IPS DF 4.7 (cell line): Measurements from ENCODE around the gene BMERB1.
"Not testable (repeated sequence)": the region's sequence is repeated elsewhere in the genome, so short reads cannot be mapped to it uniquely, and the experiment has no call there.

Experiments
- DNase-seq: peaks from one replicate; pipeline ENCODE4 v3.0.0-alpha.2; 2013; ENCODE audit warnings: low spot score; ENCODE audit errors: extremely low read depth

The BMERB1 gene

GRCh38 chr16:15425861-15426260 is 8.5 kb upstream of the BMERB1 start:
- DNase-seq = no peak

GRCh38 chr16:15426796-15427195 is 7.6 kb upstream of the BMERB1 start:
- no peak for DNase-seq

- DNase-seq = no peak
Observed at GRCh38 chr16:15427648-15428239, 6.6 kb upstream of the BMERB1 start.

GRCh38 chr16:15430884-15431283 is 3.5 kb upstream of the BMERB1 start:
- not testable (repeated sequence) for DNase-seq

- no peak for DNase-seq
Observed at GRCh38 chr16:15434079-15434424, 336 bp upstream of the BMERB1 start.

- no peak for DNase-seq
Observed at GRCh38 chr16:15435216-15435864, 952 bp downstream of the BMERB1 start.

GRCh38 chr16:15439102-15439501 is 4.7 kb downstream of the BMERB1 start:
- no peak for DNase-seq

GRCh38 chr16:15439521-15439920 is 5.1 kb downstream of the BMERB1 start:
- no peak for DNase-seq

GRCh38 chr16:15440852-15441251 is 6.5 kb downstream of the BMERB1 start:
- DNase-seq = no peak

GRCh38 chr16:15442140-15442539 is 7.8 kb downstream of the BMERB1 start:
- not testable (repeated sequence) for DNase-seq

- DNase-seq = no peak
Observed at GRCh38 chr16:15443753-15444152, 9.4 kb downstream of the BMERB1 start.

GRCh38 chr16:15444264-15444663 is 9.9 kb downstream of the BMERB1 start:
- DNase-seq = no peak

GRCh38 chr16:15445450-15445849 is 11.1 kb downstream of the BMERB1 start:
- no peak for DNase-seq

GRCh38 chr16:15446901-15447300 is 12.5 kb downstream of the BMERB1 start:
- DNase-seq = no peak

GRCh38 chr16:15450624-15451023 is 16.2 kb downstream of the BMERB1 start:
- DNase-seq = no peak

- DNase-seq = no peak
Observed at GRCh38 chr16:15451098-15451731, 16.8 kb downstream of the BMERB1 start.

GRCh38 chr16:15452246-15452855 is 18.0 kb downstream of the BMERB1 start:
- DNase-seq = no peak

- not testable (repeated sequence) for DNase-seq
Observed at GRCh38 chr16:15453296-15453695, 18.9 kb downstream of the BMERB1 start.

- DNase-seq = not testable (repeated sequence)
Observed at GRCh38 chr16:15454933-15455332, 20.5 kb downstream of the BMERB1 start.

- no peak for DNase-seq
Observed at GRCh38 chr16:15457400-15457799, 23.0 kb downstream of the BMERB1 start.

GRCh38 chr16:15457958-15458357 is 23.6 kb downstream of the BMERB1 start:
- no peak for DNase-seq

GRCh38 chr16:15459791-15460190 is 25.4 kb downstream of the BMERB1 start:
- DNase-seq = no peak

GRCh38 chr16:15460601-15461000 is 26.2 kb downstream of the BMERB1 start:
- DNase-seq = no peak
